Lung microvascular endothelial cell (primary cell): ENCODE measurements around the gene GPR63. TPM values are rescaled to one million over a fixed set of nuclear protein-coding genes. Genes with fewer than 3 reads are reported as not detected.

Source experiments
- DNase-seq, 2 donors: peaks; one replicate each; pipeline versions ENCODE4 v3.0.0 to v3.0.0-alpha.2; 2010; ENCODE audit warnings: low read depth in 2 of 2
- total RNA-seq: library from RNA; depleted of rRNA; stranded (reverse); fragments of >200 nt; gene quantifications from 2 replicates; pipeline ENCODE4 v1.2.1, GENCODE V29; 2014

The GPR63 gene
- total RNA-seq, 1 donor from 2014 or later, result under 0.01 TPM

GRCh38 chr6:96823743-96824142 is 13.5 kb downstream of the GPR63 start:
- no peak for DNase-seq

DNA sequence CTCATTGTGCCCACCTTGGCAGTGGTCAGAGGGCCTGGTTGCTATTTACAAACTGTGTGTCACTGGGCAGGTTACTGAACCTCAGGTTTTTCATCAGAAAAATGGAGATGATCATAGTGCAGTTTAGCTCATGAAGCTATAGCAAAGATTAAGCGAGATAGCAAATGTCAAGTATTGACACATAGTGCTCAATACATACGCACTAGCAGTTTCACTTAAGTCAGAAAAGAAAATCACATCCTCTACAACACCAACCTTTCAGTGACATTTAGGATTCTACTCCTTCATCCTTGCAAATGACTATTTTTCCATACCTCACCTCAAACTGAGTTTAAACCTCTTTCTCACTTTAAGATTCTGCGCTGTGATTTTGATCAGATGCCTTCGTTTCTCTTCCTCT is 16.2 kb downstream of the GPR63 start:
- DNase-seq, result no peak

- DNase-seq, result no peak
Observed at GRCh38 chr6:96816301-96816817, 20.9 kb downstream of the GPR63 start.

- DNase-seq, result no peak
Observed at GRCh38 chr6:96814625-96815024, 22.7 kb downstream of the GPR63 start.

DNA sequence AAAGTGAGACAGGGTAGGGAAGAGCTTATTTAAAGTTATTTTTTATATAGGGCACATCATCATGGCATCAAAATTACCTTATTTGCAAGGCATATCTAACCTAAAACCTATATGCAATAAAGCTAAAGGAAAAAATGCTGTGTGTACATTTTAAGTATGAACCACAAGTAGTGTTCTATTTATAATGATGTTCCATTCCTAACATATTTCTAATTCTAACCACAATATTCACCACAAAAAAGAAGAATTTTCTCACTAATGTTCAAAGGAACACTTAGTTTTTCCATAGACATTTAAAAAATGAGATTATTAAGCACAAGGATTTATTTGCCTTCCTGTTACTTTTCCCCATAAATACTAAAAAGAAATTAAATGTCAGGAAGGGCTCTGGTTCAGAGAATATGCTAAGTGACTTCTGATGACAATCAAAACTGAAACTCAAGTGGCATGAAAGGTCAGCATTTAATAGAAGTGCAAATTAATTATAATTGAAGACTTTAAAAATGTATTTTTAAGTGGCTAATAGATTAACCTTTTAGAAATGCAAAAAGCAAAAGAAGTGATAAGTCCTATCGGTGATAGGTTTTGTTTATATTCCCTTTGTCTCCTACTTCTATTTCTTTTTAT is 25.1 kb downstream of the GPR63 start:
- DNase-seq, result no peak

- no peak for DNase-seq
Observed at GRCh38 chr6:96811670-96812069, 25.6 kb downstream of the GPR63 start.

GRCh38 chr6:96811136-96811535 is 26.1 kb downstream of the GPR63 start:
- no peak for DNase-seq

- DNase-seq, result no peak
Observed at GRCh38 chr6:96809119-96809518, 28.2 kb downstream of the GPR63 start.

- DNase-seq, result no peak
Observed at GRCh38 chr6:96803106-96803481, 34.2 kb downstream of the GPR63 start.

GRCh38 chr6:96795481-96795880 is 41.8 kb downstream of the GPR63 start:
- DNase-seq, result no peak

GRCh38 chr6:96794980-96795379 is 42.3 kb downstream of the GPR63 start:
- no peak for DNase-seq

DNA sequence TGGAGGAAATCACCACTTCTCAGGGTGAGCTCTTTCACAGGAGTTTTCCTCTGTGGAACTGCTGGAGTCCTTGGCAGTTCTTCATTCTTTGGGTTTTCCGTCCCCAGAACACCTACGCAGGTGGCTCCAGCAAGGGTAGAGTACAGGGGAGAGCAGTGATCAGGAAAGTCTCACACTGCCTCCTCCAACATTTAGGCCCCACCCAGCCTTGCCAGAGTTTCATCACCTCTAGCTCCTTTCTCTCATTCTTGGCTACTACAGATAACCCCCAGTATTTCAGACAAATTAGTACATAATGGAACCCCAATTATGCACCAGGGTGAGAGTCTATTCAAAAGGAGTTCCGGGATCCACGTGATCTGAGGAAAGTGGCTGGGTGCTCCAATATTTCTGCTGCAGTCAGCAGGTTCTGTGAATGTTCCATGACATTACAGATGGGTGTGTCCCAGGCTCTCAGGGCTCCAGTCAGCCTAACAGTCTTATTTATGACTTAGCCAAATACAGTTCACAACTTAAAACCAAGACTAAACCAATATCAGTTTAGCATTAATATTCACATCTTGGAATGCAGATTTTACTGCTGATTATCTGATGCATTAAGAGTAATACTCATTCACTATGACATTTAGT is 44.6 kb downstream of the GPR63 start:
- no peak for DNase-seq

DNA sequence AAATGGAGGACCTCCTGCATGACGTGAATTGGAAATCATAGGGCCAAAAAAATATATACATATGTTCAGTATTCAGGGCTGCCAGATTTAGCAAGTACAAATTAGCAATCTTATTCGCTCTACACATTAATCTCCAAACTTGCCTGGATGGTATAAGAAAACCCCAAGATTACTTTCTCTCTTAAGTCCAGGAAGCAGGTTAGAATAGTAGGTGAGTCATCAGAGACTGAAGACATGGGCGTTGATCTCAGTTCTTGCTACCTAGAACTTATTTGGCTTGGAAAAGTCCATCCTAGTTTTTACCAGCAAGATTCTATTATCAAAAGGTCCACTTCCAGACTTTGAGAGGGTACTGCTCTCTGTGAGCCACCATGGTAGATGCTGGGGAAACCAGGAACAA is 47.4 kb downstream of the GPR63 start:
- DNase-seq, result no peak

DNA sequence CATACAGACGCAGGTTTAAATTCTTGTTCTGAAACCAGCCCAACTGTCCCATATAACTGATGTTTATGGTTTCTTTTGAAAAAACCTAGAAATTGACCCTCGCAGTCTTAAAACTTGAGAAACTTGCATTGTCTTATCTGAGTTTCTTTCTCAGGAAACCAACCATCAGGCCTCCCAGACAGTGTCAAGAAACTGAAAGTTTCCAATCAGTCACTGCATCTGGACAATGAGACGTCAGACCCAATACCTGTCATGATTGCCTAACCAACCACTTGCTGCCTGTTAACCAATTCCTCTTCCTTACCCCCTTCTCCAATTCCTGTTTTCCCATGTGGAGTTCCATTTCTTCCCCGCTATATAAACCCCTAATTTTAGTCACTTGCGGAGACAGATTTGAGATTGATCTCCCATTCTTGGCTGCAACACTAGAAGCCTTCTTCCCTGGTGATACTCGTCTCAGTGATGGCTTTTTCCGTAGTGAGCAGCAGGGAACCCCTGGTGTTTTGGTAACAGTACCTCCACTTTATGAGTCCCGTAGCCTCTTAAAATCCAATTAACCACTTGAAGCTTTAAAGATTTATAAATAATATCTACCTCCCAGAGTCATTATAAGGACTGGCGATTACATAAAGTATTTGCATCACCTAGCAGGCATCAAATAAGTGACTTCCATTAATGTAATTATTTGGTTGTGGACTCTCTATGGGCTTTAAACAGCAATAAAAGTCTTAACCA is 49.3 kb downstream of the GPR63 start:
- DNase-seq, result no peak

DNA sequence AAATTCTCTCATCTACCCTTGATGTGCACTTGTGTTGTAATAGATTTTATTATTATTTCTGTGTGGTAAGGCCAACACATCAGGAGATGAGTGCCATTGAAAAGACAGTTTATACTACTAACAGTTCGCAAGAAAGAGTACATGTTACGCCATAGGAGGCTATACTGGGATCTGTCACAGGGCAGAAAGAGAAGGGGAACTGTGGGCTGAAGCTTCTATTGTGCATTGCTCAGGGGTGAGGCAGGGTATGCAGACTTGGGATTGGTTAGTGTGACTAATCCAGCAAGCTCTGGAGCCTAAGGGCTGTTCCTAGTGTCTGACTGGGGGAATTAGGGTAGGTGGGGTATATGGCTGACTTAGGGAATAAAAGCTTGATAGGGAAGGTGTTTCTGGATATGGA is 50.9 kb downstream of the GPR63 start:
- DNase-seq, result no peak

GRCh38 chr6:96784650-96785049 is 52.6 kb downstream of the GPR63 start:
- DNase-seq, result no peak

GRCh38 chr6:96783307-96783706 is 54.0 kb downstream of the GPR63 start:
- DNase-seq, result no peak

GRCh38 chr6:96781557-96781956 is 55.7 kb downstream of the GPR63 start:
- DNase-seq, result no peak

- no peak for DNase-seq
Observed at GRCh38 chr6:96777113-96777512, 60.2 kb downstream of the GPR63 start.

GRCh38 chr6:96775727-96776400 is 61.4 kb downstream of the GPR63 start:
- no peak for DNase-seq

DNA sequence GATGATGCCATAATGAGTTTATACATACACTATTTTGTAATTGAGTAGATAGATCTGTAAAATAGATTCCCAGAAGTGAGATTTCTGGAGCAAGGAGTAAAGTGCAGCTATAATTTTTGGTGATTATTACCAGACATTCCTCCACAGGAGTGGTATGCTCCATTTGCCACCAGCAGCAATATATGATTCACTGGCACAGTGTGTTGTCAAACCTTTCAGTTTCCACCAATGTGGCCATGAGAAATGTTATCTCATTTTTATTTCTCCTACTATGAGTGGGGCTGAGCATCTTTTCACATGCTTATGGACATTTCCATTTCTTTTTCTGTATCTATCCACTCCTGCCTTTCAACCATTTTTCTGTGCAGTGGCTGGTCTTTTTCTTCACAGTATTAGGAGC is 70.5 kb downstream of the GPR63 start:
- DNase-seq, result no peak

DNA sequence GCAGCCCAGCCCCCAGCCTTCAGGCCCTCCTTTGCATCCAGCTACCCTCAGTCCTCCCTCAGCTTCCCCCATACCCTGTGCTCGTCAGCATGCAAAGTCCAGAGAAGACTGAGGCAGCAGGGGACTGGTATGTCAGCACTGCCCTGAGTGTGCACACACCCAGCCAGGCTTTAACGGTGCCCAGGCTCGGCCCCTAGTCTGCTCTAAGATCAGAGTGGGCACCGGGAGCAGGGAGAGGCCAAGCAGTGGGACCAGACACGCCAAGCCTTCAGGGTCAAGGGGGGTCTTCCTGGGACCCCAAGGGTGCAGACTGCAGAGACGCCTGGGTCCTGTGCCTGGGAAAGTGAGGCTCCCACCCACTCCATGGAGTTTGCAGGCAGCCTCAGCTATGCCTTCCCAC is 74.7 kb downstream of the GPR63 start:
- DNase-seq, result no peak
